Esophagus muscularis mucosa (tissue), 4 donors: ENCODE data around the gene DGKB. TPM values are rescaled to one million over a fixed set of nuclear protein-coding genes. Genes with fewer than 3 reads are reported as not detected.

Experiments used
- DNase-seq: peaks from one replicate; pipeline ENCODE4 v3.0.0-alpha.2; 2017; ENCODE audit errors: extremely low spot score
- H3K27ac ChIP-seq, 4 donors: fragments of 200-600 bp; sonication (generic); replicated peaks in 1 of 4; 1 replicate in 3 of 4; 2 replicates in 1 of 4; pipeline ENCODE4 v1.5.1; 2016 to 2019; ENCODE audit warnings: mild to moderate bottlenecking in 1 of 4
- H3K27me3 ChIP-seq, 4 donors: fragments of 200-600 bp; sonication (generic); one replicate each; pipeline versions ENCODE4 v1.5.1 to v1.6.0; 2016 to 2019
- H3K36me3 ChIP-seq, 4 donors: fragments of 200-600 bp; sonication (generic); one replicate each; pipeline ENCODE4 v1.5.1; 2016 to 2019
- H3K4me1 ChIP-seq, 4 donors: fragments of 200-600 bp; sonication (generic); one replicate each; pipeline ENCODE4 v1.5.1; 2016 to 2019
- H3K4me3 ChIP-seq, 4 donors: fragments of 200-600 bp; sonication (generic); 1 replicate in 2 of 4; 2 replicates in 2 of 4; pipeline ENCODE4 v1.5.1; 2016 to 2019; ENCODE audit warnings: mild to moderate bottlenecking in 4 of 4, moderate library complexity in 1 of 4
- H3K9me3 ChIP-seq, 4 donors: fragments of 200-600 bp; sonication (generic); 1 replicate in 3 of 4; 2 replicates in 1 of 4; pipeline ENCODE4 v1.5.1; 2016 to 2019
- EP300 ChIP-seq: sonication (generic); formaldehyde crosslinking; IDR thresholded peaks from one replicate; pipeline ENCODE4 v1.6.1; 2017; ENCODE audit warnings: antibody characterized with exemption
- POLR2A ChIP-seq: fragments of 450-650 bp; IDR thresholded peaks from one replicate; pipeline ENCODE4 v1.6.1; 2017; ENCODE audit warnings: antibody characterized with exemption, moderate library complexity, mild to moderate bottlenecking, low read depth
- POLR2AphosphoS5 ChIP-seq, 2 donors: sonication (generic); formaldehyde crosslinking; IDR thresholded peaks; one replicate each; pipeline ENCODE4 v1.6.1; 2017; ENCODE audit warnings: antibody characterized with exemption in 2 of 2
- WGBS: methylation state at CpG from one replicate; pipeline ENCODE4 v1.1.5; 2018; 5-methylcytosine and 5-hydroxymethylcytosine counted together
- intact Hi-C: fragments of 100-400 bp; cut with DNase I; formaldehyde crosslinking; loops from one replicate; pipeline ENCODE4 v1.15.1; 2023
- total RNA-seq, 4 donors: library from RNA; depleted of rRNA; stranded (reverse); fragments of >200 nt; gene quantifications; one replicate each; pipeline versions ENCODE4 v1.1.0 to v1.2.1, GENCODE V29; 2016
- TF ChIP-seq, protein P1 (sequence below), 3 experiments: fragments of 200-600 bp in 2 of 3; fragments of 450-650 bp in 1 of 3; sonication (generic) in 2 of 3; IDR thresholded peaks; one replicate each; pipeline ENCODE4 v1.5.1; 2017 to 2019; ENCODE audit warnings: antibody characterized with exemption in 3 of 3, mild to moderate bottlenecking in 2 of 3, moderate library complexity in 1 of 3

Gene DGKB
- total RNA-seq, 4 donors from 2014 or later, result 10.4 to 18.5 (median 16.0) TPM

DNA sequence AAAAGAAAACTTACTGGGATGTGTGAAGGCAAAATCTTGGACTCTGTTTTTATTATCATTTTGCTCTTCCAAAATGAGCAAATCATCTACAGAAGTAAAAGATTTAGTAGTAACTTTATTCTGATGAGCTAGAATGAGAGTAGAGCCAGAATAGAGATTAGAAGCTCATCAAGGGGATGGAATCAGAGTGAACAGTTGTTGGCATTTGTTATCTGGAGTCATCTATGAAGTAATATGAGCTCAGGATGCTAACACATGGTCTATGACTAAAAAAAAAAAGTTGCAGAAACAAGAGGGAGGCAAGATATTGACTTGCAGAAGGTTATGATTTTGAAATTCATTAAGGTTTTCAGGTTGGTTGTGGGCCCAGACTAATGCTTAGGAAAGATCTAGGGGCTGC lies 504.0 kb downstream of the DGKB start:
- no peak overlapping the region for H3K27ac ChIP-seq
- no peaks in the 10 kb centered on the region for H3K36me3 ChIP-seq
- DNase-seq, result no peak
- no peak for TF ChIP-seq POLR2AphosphoS5 (IDR thresholded peaks at IDR 0.05)
- TF ChIP-seq, protein P1, sequence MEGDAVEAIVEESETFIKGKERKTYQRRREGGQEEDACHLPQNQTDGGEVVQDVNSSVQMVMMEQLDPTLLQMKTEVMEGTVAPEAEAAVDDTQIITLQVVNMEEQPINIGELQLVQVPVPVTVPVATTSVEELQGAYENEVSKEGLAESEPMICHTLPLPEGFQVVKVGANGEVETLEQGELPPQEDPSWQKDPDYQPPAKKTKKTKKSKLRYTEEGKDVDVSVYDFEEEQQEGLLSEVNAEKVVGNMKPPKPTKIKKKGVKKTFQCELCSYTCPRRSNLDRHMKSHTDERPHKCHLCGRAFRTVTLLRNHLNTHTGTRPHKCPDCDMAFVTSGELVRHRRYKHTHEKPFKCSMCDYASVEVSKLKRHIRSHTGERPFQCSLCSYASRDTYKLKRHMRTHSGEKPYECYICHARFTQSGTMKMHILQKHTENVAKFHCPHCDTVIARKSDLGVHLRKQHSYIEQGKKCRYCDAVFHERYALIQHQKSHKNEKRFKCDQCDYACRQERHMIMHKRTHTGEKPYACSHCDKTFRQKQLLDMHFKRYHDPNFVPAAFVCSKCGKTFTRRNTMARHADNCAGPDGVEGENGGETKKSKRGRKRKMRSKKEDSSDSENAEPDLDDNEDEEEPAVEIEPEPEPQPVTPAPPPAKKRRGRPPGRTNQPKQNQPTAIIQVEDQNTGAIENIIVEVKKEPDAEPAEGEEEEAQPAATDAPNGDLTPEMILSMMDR (IDR thresholded peaks at IDR 0.05), result no peak
- TF ChIP-seq POLR2A, result no peak
- TF ChIP-seq EP300, result no peak
- no peaks in the 10 kb centered on the region for H3K9me3 ChIP-seq
- intact Hi-C loops, result no loop called here
- H3K4me3 ChIP-seq, result no peak overlapping the region
- H3K27me3 ChIP-seq, result no peaks in the 10 kb centered on the region
- no peaks in the 10 kb centered on the region for H3K4me1 ChIP-seq

DNA sequence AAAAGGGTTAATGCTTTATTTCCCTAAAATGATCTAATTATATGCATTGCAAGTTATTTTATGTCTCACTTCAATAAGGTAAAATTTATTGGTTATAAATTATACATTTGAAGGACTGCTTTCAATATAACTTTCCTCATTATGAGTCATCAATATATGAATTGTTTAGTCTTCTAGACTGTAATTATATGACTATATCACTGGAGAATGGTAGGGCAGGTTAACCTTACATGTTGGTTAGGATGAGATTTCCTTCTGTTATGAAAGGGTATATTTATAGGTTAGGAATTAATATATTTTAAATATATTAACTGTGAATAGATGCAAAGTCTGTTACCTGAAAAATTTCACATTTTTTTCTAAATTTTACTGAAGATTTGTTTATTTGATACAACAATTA lies 506.7 kb downstream of the DGKB start:
- Histone ChIP-seq H3K27me3 (no peaks in the 10 kb centered on the region), H3K9me3 (no peaks in the 10 kb centered on the region), H3K36me3 (no peaks in the 10 kb centered on the region), H3K27ac (no peak overlapping the region), H3K4me3 (no peak overlapping the region), H3K4me1 (no peaks in the 10 kb centered on the region)
- intact Hi-C loops, result no loop called here
- DNase-seq, result no peak
- TF ChIP-seq POLR2A, result no peak
- TF ChIP-seq POLR2AphosphoS5 (IDR thresholded peaks at IDR 0.05), result no peak
- TF ChIP-seq EP300, result no peak
- TF ChIP-seq, protein P1 (IDR thresholded peaks at IDR 0.05), result no peak

DNA sequence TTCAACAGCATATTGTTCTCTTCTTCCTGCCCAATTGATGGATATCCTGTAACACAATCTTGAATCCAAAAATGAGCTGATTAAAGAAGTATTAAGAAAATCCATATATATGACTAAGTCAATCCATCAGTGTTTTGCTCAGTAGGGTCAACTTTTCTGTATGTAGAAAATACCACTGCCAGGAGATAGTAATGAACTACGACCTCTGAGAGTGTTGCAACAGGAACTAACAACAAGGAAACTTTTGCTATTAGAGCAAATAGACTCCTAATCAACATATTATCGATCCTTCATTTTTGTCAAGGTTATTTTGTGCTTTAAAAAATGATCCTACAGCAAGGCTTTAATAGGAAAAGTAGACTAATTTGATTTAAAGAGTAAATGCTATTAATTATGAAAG lies 507.8 kb downstream of the DGKB start:
- TF ChIP-seq, protein P1 (IDR thresholded peaks at IDR 0.05), result no peak
- TF ChIP-seq POLR2A (no peak), POLR2AphosphoS5 (IDR thresholded peaks at IDR 0.05) (no peak), EP300 (no peak)
- DNase-seq, result no peak
- intact Hi-C loops, result no loop called here
- Histone ChIP-seq H3K36me3 (no peaks in the 10 kb centered on the region), H3K4me1 (no peaks in the 10 kb centered on the region), H3K27ac (no peak overlapping the region), H3K9me3 (no peaks in the 10 kb centered on the region), H3K27me3 (no peaks in the 10 kb centered on the region), H3K4me3 (no peak overlapping the region)
- WGBS, result 81% methylated on average over 2 of the region's 2 CpGs

DNA sequence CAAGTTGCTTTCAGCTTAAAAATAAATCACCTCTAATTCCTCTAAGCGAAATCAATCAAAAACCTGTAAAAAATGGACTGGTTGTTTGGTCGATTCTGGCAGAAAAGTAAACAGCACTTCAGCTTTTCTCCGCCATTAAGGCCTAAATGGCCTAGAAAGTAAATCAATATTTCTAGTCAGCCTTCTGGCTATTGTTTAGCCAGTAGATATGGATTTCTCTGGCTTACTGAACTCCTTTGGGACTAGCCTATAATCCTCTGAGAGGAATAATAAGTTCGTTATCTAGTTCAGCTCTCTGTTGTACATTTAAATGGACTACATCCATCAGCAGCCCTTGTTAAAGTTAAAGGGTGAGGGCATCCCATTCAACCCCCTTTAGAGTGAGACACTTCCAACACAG lies 513.0 kb downstream of the DGKB start:
- Histone ChIP-seq H3K27ac (no peak overlapping the region), H3K4me1 (no peaks in the 10 kb centered on the region), H3K36me3 (no peaks in the 10 kb centered on the region), H3K27me3 (no peaks in the 10 kb centered on the region), H3K4me3 (no peak overlapping the region), H3K9me3 (no peaks in the 10 kb centered on the region)
- TF ChIP-seq, protein P1 (IDR thresholded peaks at IDR 0.05), result no peak
- TF ChIP-seq EP300, result no peak
- 54% methylated on average over 4 of the region's 4 CpGs for WGBS
- no peak for DNase-seq
- intact Hi-C loops, result no loop called here

DNA sequence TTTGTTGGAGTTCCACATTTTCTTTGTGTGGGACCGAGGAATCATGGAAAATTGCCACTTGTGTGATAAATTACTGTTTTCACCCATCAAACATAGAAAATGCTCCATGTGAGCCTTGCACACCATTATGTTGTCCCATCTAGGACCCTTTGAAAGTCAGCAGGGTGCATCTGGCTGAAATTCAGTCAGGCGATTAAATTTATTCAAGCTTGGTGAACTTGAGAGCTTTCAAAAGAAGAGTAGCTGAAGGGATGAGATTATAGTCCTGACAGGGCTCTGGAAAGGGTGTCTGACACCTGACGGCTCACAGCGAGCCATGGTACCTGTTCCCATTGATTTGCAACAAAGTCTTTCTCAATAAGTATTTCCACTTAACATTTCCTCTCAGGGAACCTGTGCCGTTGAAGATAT lies 513.4 kb downstream of the DGKB start:
- no peak for DNase-seq
- Histone ChIP-seq H3K36me3 (no peaks in the 10 kb centered on the region), H3K27ac (no peak overlapping the region), H3K9me3 (no peaks in the 10 kb centered on the region), H3K4me3 (no peak overlapping the region), H3K4me1 (no peaks in the 10 kb centered on the region), H3K27me3 (no peaks in the 10 kb centered on the region)
- WGBS, result 72% methylated on average over 5 of the region's 5 CpGs
- intact Hi-C loops, result no loop called here
- TF ChIP-seq EP300 (no peak), POLR2AphosphoS5 (IDR thresholded peaks at IDR 0.05) (no peak), POLR2A (no peak)
- TF ChIP-seq, protein P1 (IDR thresholded peaks at IDR 0.05), result no peak
